ENCODE data around the gene PIK3C3. TPM values are rescaled to one million over a fixed set of nuclear protein-coding genes. Genes with fewer than 3 reads are reported as not detected.
"Not testable (repeated sequence)": the region's sequence is repeated elsewhere in the genome, so short reads cannot be mapped to it uniquely, and the experiment has no call there.

The PIK3C3 gene
- polyA plus RNA-seq, 12 donors = 32.7 to 47.2 (median 41.9) TPM; not detected in 1

DNA sequence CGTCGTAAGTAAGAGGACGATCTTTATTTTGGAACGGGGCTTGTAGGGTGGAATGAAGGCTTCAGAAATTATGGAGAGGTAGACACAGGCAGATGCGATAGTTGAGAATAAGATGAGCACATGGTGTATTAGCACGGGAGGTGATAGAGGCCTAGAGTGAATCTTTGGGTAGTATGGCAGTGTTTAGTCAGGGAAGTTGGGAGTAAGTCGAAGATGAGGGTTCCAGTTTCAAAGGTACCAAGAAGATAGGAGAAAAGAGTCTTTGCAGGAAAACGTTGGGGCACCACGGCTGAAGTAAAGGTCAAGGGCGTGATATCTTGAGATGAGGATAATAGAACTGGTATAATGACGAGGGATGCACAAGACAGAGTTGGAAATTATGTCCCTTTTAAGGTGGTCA is 654 bp downstream of the PIK3C3 start:
- DNase-seq = no peak

DNA sequence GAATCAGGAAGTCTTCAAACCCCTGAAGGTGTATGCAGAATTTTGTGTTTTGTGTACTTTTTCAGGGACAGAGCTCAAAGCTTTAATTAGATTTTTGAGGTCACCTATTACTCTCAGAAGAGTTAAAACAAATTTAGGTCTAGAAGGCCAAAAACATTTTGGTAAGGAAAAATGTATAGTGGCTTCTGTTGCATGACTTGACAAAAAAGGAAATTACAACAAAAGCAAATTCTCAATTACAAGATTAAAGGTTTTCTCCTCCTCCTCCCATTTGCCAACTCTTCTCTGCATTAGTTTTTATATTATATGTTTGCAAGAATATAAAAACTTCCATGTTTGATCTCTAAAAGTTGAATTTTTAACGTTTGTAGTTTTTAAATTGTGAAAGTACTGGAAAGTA is 4.0 kb downstream of the PIK3C3 start:
- no peak for DNase-seq

DNA sequence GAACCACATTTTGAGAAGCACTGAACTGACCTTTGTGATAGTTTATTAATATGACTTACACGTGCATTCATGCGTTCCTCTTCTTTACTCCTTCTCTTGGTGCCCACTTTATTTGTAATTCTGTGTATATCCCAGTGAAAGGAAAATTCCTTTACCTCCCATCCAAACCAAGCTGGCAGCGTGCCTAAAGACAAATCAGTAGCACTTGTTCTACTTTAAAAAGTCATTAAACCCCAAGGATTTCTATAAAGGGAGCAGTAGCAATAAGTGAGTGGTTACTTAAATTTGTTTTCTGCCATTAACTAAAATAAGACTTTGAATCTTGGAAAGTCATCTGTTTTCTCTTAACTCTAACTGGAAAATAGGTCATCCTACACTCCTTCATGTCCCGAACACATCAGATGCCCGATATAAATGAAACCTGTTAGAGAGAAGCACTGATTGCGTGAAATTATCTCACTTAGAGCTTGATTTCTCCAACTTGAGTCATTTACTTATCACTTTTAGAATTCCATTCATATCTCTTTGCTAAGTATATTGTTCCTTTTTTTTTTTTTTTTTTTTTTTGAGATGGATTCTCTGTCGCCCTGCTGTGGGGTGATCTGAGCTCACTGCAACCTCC is 10.7 kb downstream of the PIK3C3 start:
- no peak for DNase-seq

DNA sequence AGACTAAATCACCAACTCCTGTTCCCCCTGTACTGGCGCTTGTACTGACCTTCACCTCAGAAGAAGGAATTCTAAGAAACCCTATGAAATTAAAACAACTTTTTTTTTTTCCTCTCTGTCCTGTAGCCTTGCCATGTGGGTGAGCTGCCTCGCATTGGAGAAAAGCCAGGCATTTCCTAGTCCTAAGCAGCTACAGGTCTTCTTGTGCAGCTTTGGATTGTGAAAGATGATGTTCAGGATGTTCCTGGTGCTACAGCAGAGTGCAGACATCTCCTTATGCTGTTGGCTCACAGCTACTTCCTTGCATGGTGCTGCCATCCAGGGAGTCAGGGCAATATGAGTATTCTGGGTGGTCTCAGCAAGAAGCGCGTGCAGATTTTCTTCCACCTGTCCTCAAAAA is 11.9 kb downstream of the PIK3C3 start:
- no peak for DNase-seq

DNA sequence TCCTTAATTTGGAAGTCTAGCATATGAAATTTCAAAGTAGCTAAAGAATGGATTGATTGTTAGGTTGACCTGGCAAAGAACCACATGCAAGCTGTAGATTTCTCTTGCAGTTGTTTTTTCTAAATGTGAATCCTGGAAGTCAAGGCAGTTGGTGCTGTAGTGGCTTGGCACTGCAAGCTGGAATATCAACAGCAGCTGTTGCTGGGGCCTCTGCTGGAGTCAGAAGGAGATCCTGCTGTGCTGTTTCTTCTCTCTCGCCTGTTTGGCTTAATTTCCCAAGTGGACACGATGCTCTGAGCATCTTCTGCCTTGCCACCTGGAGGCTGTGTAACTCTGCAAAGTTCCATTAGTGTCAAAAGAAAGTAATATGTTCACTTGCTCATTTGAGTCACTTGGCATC is 12.6 kb downstream of the PIK3C3 start:
- DNase-seq = no peak

DNA sequence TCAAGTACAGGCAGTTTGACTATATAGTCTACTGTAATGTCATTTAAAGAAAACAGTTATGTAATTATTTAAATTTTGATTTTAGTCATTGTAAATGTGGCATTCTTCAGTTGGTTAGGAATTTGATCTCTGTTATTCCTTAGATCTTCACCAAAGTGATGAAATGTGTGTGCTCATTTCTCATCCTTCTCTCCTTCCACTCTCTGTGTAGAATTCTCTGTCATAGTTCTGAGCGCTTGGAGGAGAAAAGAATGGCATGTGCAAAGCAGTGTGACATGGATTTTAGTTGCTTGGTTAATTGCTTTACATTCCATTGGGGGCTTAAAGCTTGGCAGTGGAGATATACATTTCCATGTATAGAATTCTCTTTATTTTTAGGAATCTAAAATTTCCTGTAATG is 14.8 kb downstream of the PIK3C3 start:
- no peak for DNase-seq

DNA sequence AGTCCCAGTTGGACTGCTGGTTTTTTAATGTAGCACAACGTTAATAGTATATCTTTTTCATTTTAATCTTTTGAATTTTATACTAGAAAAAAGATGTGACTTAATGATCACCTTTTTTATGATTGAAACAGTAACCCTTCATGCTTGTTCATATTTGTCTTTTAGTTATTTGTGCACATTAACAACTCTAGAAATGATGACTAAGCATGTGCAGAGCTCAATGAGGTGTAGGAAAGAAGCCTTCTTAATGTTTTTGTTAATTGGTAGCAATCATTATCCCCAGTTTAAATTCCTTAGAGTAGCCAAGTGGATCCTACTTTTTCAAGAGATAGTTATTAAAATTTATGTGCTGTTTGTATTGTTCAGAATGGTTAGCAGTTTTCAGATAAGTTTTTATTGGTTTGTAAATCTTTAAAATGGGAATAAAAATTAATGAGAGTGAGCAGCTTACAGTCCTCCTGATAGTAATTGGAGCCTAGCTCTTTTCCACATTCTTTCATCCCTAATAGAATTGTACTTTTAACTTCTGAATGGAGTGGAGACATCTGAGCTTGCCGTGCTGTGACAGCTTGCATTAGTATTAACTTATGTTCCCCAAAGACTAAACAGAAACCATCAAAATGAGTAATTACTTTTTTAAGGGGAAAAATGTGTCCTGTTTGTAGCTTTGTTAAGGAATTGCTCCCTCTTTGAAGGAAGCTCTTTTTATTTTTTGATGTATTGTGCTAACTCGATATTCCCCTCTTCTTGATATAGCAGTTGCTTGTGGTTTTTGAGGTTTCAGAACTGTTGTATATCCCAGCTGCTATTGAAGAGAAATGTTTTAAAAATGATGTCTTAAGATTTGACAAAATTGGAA is 17.3 kb downstream of the PIK3C3 start:
- no peak for DNase-seq

DNA sequence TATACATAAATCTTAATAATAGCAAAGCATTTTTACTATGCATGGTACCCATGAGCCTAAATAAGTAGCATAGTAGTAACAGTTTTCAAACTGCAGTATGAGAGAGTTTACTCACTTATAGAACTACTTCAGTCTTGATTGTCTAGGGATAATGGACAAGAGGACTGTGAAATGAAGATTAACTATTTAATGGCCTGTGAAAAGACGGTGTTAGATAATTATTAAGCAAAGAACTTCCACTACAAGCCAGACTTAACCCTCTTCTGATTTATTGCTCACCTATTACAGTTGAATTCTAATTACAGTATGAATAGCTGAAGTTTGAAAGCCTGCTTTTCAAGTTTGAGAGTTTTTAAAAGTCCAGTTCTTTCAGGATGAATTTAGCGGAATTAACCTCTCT is 18.9 kb downstream of the PIK3C3 start:
- no peak for DNase-seq

DNA sequence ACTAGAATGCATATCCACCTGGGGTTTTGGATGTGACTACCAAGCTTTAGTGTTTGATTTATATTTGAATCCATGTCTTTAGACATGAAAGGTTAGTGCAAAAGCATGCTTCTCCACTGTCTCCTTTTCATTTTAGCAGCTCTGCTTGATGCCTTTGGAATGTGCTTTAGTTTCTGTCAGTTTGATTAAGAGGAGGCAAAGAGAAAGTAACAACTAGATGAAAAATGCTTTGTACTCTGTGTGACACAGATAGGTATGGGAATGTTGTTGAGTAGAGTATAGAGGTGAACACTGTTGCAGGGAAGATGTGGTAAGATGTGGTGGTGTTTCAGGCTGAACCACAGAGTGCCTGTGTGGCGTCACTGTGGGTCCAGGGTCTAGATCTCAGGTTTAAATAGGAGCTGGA is 19.8 kb downstream of the PIK3C3 start:
- no peak for DNase-seq

DNA sequence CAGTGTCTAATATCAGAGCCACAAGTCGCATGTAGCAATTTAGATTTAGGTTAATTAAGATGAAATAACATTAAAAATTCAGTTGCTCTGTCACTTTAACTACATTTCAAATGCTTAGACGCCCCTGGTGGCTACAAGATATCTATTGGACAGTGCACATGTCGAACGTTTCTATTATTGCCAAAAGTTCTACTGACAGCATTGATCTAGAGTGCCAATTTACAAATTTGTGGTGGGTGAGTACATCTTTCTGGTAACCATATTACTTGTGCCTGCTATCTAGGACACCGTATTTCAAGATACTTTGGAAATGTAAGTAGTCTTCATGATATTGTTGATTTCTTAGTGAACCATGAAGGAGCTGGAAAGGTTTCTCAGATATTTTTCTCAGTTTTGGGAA is 20.2 kb downstream of the PIK3C3 start:
- no peak for DNase-seq

DNA sequence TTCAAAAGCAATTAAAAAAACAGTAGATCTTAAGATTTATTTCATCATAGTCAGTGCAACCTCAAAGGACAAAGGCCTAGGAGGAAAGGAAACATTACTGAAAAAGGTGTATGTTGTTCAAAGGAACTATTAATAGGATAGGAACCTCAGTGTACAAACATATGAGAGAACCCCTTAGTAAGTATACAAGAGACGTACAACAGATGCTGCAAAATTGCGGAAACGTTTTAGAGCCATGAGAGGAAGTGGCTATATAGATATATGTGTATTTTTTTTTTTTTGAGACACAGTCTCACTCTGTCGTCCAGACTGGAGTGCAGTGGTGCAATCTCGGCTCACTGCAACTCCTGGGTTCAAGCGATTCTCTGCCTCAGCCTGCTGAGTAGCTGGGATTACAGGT is 22.2 kb downstream of the PIK3C3 start:
- DNase-seq = no peak

DNA sequence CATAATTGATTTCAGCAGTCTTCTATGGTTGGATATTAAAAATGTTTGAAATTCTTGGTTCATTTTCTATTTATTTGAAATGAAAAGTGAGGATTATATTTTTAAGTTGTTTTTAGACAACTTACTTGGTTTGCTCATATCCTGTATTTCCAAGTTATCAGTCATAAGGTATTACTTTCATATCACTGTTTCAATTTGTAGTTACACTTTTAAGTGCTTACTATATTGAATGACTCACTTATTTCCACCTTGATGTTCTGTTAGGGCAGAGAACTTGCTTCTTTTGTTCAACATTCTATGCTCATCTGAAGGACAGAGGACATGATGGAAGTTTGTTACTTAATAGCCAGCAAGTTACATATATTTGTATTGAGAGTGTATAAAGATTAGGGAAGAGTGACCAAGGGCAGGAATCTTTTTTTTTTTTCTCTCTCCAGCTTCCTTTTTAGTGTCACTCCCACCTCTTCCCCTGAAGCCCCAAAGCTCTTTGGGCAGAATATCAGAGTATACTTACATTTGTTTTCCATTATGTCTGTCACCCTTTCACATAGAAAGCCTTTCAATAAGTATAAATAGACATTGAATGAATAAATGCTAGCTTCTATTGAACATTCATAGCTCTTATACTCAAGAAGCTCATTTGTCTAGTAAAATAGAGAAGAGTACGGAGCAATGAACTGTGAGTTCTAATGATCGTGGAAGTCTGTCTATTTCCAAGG is 28.1 kb downstream of the PIK3C3 start:
- DNase-seq = no peak

DNA sequence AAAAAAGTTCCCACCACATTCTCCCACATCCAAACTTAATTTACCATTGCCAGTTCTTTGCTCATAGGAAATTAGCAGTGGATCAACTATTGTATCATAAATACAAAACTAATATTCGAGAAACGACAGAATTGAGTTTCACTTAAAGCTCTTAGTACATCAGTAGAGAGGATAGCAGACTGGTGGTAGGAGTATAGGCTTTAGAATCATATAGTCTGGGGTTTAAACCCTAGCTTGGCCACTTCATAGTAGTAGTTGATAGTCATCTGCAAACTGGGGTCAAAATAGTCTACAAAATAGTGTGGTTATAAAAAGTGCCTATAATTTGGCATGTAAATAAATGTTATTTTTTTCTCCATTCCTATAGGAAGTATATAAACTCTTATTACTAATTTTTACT is 30.9 kb downstream of the PIK3C3 start:
- no peak for DNase-seq

DNA sequence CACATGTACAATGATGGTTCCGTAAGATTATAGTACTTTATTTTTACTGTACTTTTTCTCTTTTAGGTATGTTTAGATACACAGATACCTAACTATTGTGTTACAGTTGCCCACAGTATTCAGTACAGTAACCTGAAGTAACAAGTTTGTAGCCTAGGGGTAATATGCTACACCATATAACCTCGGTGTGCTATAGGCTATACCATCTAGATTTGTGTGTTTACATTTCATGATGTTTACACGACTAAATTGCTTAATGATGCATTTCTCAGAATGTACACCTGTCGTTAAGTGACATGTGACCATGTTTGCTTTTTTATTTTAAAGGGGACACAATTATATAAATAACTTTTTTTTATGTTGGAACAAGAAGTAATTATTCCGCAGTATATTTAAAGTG is 34.5 kb downstream of the PIK3C3 start:
- no peak for DNase-seq

DNA sequence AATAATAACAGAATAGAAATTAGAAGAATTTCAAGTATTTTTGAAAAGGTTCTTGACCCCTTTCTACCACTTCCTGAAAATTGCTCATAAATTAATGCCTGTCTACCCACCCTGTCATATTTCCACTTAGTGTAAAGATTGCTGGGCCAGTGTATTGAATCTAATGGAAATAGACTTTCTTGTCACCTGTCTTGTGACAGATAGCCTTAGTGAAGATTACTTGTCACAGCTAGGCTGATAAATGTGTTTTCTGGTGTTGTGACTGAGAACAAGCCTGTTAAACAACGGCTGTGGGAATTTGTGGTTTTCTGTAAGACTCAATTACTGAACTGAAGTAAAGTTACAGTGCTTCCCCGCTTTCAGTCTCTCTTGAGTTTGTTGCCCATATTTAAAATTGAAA is 37.0 kb downstream of the PIK3C3 start:
- no peak for DNase-seq

DNA sequence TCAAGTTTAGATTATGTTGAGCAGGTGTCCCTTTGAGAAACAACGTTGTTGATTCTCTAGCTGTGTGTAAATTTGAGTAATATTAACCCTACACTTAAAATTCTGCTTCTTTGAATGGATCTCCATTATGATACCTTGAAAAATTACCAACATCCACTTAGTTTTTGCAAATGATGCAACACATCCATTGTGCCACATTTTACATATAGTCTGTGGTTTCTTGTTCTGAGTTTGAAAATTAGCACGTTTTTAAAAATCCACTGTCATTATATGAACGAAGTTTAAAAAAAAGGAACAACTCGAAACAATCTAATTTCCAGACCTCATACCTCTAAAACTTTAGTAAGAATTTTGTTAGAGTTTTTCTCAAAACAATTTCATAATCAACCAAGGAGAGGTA is 37.7 kb downstream of the PIK3C3 start:
- no peak for DNase-seq

DNA sequence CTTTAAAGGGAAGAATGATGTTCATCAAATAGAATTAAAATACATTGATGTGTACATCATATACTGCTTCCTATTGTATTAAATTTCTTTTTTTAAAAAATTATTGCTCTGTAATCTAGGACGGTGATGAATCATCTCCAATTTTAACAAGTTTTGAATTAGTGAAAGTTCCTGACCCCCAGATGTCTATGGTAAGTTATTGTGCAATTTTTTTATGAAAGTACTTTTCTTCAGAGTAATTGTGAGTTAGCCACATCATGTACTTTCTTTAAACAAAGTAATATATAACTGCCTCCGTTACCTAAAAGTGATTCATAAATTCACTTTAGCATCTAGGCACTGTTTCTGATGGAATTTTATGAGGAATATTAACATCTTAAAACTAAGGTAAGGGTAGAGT is 38.1 kb downstream of the PIK3C3 start:
- no peak for DNase-seq

DNA sequence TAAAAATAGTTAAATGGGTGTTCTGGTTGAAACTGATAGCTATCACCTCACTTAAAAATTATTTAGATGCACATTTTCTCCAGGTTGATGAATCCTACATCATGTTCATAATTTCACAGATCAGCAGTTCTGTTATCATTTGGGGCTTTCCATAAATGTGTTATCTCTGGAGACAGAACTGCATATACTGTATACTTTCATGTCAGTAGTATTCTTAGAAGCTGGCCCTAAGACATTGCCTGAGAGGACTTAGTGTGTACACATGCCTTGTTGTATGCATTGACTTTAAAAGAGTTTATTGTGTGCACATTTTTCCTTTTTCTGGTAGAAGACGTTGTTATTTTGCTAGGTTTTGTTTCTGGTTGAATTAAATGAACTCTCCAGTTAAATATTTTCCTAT is 41.0 kb downstream of the PIK3C3 start:
- DNase-seq = no peak

DNA sequence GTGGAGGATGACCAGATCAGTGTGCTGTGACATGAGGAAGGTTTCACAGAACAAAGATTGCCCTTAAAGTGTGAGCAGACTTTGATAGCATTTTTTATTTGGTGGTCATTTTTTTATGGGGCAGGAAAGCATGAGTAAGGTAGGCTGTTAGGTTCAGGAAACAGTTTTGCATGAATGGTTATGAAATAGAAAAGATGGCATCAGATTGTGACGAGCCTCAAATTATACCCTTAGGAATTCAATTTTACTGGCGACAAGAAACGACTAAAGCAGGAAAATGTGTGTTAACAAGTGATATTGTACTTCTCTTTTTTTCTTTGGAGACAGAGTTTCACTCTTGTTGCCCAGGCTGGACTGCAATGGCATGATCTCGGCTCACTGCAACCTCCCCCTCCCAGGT is 44.7 kb downstream of the PIK3C3 start:
- DNase-seq = no peak

DNA sequence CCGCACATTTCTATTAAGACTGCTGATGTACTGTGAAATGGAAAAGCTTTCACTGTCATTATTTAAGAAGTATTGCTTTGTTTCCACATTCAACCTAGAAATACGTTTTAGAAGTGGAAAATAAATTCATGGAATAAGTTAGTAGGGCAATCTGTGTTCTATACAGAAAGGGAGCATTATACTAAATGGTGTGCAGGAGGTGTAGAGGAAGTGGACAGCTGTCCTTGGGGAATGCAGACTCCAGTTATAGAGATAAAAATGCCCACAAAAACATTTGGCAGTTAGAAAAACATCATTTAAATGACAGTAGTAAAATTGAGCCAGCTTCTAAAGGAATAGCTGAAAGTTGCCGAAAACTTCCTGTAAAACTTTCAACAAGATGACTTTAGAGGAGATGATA is 46.8 kb downstream of the PIK3C3 start:
- DNase-seq = no peak

DNA sequence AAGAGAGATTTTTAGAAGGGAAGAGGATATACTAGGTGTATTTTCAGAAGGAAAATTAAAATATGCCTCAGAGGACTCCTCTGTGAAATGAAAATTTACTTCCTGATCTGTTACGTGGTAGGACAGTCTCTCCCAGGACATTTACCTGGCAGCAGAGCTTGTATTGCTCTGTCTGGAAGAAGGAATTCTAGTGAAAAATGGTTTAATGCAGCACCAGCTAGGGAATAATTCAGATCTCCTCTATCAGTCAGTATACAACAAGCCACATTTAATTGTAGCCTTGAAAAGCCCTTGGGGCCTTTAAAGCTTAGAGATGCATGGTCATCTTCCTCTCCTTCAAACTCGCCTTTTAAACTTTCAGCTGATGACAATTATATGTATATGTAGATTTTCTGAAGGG is 49.6 kb downstream of the PIK3C3 start:
- no peak for DNase-seq

DNA sequence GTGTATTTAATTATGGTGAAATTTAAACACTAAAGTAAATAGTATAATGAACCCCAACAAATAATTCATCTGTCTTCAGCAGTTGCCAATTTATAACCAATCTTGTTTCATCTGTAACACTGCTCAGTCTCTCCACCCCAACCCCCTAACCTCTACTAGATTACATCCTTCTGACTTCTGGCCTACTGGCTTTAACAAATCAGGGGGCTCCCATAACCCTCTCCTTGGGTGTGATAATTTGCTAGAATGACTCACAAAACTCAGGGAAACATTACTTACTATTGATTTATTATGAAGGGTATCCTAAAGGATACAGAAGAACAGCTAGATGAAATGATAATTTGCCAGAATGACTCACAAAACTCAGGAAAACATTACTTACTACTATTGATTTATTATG is 50.7 kb downstream of the PIK3C3 start:
- DNase-seq = no peak

DNA sequence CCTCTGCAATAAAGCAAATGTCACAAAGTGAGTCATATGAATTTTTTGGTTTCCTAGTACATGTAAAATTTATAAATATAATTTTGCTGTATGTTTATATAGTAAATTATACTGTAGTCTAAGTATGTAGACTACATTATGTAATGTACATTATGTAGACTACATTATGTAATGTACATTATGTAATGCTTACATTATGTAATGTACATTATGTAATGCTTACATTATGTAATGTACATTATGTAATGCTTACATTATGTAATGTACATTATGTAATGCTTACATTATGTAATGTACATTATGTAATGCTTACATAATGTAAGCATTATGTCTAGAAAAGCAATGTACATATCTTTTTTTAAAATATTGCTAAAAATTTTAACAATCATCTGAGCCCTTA is 54.4 kb downstream of the PIK3C3 start:
- not testable (repeated sequence) for DNase-seq

Data from muscle of arm (tissue), 12 donors.